ENCODE data around the gene CLCA1. TPM values are rescaled to one million over a fixed set of nuclear protein-coding genes. Genes with fewer than 3 reads are reported as not detected.

Gene CLCA1
- total and polyA plus RNA-seq, 12 donors = not detected

DNA sequence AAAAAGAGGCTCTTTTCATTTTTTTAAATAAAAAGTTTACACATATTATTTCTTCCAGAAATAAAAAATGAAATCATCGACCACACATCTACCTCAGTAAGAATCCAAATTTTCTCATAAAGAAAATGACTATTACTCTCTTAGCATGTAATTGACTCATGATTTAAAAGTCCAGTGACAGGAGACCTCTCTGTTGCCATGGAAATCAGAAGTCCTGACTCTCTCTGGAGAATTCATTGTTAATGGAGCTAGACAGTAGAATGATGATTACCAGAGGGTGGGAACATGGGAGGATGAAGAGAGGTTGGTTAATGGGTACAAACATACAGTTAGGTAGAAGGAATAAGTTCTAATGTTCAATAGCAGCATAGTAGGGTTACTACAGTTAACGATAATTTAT is 73.1 kb downstream of the CLCA1 start:
- Histone ChIP-seq H3K36me3 (no peaks in the 10 kb centered on the region), H3K27me3 (peaks cover 0 to 13% (median 3%) of the 10 kb centered on the region in 7 donors), H3K4me1 (no peaks in the 10 kb centered on the region), H3K27ac (no peak overlapping the region), H3K9me3 (peaks cover 0 to 16% (median 0%) of the 10 kb centered on the region in 11 donors), H3K4me3 (no peak overlapping the region)
- 88 to 94% methylated on average over 2 of the region's 2 CpGs for WGBS, 2 donors
- ATAC-seq = no peak
- TF ChIP-seq CTCF (IDR thresholded peaks at IDR 0.05) = no peak
- intact Hi-C loops (cut with DNase I) = no loop called here
- DNase-seq = no peak

DNA sequence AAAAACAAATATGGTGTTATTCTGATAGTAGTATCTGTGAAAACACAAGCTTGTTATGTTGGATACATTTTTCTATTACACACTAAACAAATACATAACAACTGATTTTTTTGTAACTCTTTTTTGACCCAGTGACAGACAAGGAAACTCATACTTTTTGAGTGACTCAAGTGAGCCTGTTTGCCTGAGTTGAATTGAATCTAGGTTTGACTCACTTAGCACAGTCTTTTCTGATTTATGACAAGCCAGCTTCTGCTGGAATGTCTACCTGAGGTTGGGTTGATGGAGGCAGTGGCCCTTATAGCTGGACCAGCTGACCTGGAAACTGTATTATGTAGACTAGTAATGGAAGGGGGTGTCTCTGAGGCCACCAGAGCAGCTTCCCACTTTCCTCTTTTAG is 73.9 kb downstream of the CLCA1 start:
- Histone ChIP-seq H3K4me3 (no peak overlapping the region), H3K27me3 (peaks cover 0 to 13% (median 3%) of the 10 kb centered on the region in 7 donors), H3K4me1 (no peaks in the 10 kb centered on the region), H3K9me3 (peaks cover 0 to 16% (median 0%) of the 10 kb centered on the region in 11 donors), H3K27ac (no peak overlapping the region), H3K36me3 (no peaks in the 10 kb centered on the region)
- TF ChIP-seq CTCF (IDR thresholded peaks at IDR 0.05) = no peak
- ATAC-seq (no peak), DNase-seq (no peak)
- intact Hi-C loops (cut with DNase I) = no loop called here

DNA sequence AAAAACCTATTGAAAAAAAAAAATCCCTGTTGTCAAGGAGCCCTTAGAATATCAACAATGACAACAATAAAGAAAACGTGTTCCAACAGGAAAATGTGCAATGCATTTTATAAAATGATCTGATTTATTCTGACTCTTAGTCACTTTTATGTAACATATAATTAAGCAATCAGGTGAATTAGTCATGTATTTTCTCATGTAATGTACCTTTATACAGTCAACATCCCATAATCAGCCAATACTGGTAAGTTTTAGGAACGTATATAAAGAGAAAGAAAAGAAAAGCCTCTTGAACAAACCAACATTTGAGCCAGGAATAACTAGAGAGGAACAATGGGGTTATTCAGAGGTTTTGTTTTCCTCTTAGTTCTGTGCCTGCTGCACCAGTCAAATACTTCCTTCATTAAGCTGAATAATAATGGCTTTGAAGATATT is 78.1 kb downstream of the CLCA1 start, which contains the start of gene CLCA4:
Gene CLCA4 (plus strand): TSS at position 292 of the 435 bp plus-strand sequence. CDS start 42 bp downstream, at position 334.
- no peak for TF ChIP-seq CTCF (IDR thresholded peaks at IDR 0.05)
- intact Hi-C loops (cut with DNase I) = no loop called here
- 52 to 56% methylated on average over 2 of the region's 2 CpGs for WGBS, 2 donors
- H3K27me3 ChIP-seq = no peaks in the 10 kb centered on the region
- H3K27ac ChIP-seq = no peak within 1 kb of the TSS
- DNase-seq (no peak), ATAC-seq (no peak)
- H3K4me1 ChIP-seq = no peaks in the 10 kb centered on the region
- no peaks in the 10 kb centered on the region for H3K36me3 ChIP-seq
- no peak within 1 kb of the TSS for H3K4me3 ChIP-seq
- H3K9me3 ChIP-seq = peaks cover 0 to 16% (median 0%) of the 10 kb centered on the region in 11 donors

- no peak for ATAC-seq
- no peak for DNase-seq
- H3K36me3 ChIP-seq = no peaks in the 10 kb centered on the region
- H3K27ac ChIP-seq = no peak overlapping the region
- H3K4me1 ChIP-seq = no peaks in the 10 kb centered on the region
- TF ChIP-seq CTCF (IDR thresholded peaks at IDR 0.05) = no peak
- intact Hi-C loops (cut with DNase I) = no loop called here
- no peaks in the 10 kb centered on the region for H3K27me3 ChIP-seq
- peaks cover 0 to 16% (median 0%) of the 10 kb centered on the region in 11 donors for H3K9me3 ChIP-seq
- H3K4me3 ChIP-seq = no peak overlapping the region
These were observed 80.1 kb downstream of the CLCA1 start for GRCh38 chr1:86548839-86549238.

Other genes with a start within 250 kb of the CLCA1 start
- 10 to 100 TPM in 2 of 10 donors, 1 to 10 TPM in 8; 6.2 to 15.2 (median 8.4) TPM for gene ODF2L, start 72.6 kb upstream of the CLCA1 start, total RNA-seq
- gene ODF2L, start 72.6 kb upstream of the CLCA1 start, polyA plus RNA-seq = 10 to 100 TPM in 1 of 2 donors, 1 to 10 TPM in 1; 6.8 to 55.2 TPM
- gene CLCA2, start 44.8 kb upstream of the CLCA1 start, total RNA-seq = under 1 TPM in 1 of 10 donors, not detected in 9; 0.07 TPM
- gene CLCA2, start 44.8 kb upstream of the CLCA1 start, polyA plus RNA-seq = under 1 TPM in 1 of 2 donors, not detected in 1; 0.03 TPM
- under 1 TPM in 1 of 10 donors, not detected in 9; 0.23 TPM for gene CLCA4, start 78.2 kb downstream of the CLCA1 start, total RNA-seq
- gene CLCA4, start 78.2 kb downstream of the CLCA1 start, polyA plus RNA-seq = under 1 TPM in 1 of 2 donors, not detected in 1; 0.04 TPM
- 100 to 1,000 TPM; 101 to 160 (median 126) TPM for gene SH3GLB1, start 235.6 kb downstream of the CLCA1 start, total RNA-seq
- 10 to 100 TPM; 20.4 to 53.7 TPM for gene SH3GLB1, start 235.6 kb downstream of the CLCA1 start, polyA plus RNA-seq

Measured in heart right ventricle (tissue), 16 donors.